Forelimb muscle (tissue), 1 donor: ENCODE data around the gene SERINC3. TPM values are rescaled to one million over a fixed set of nuclear protein-coding genes. Genes with fewer than 3 reads are reported as not detected.
A peak's percentile ranks its signal among the peaks of the same experiment; 100 is the strongest.
"Not testable (repeated sequence)": the region's sequence is repeated elsewhere in the genome, so short reads cannot be mapped to it uniquely, and the experiment has no call there.

ENCODE experiments used
- DNase-seq: peaks from one replicate; pipeline ENCODE4 v3.0.0-alpha.2; 2013; ENCODE audit warnings: low read depth
- polyA plus RNA-seq: library from polyadenylated mRNA; unstranded; fragments of 120-200 nt; gene quantifications from one replicate; pipeline ENCODE4 v1.2.1, GENCODE V29; 2013; ENCODE audit not compliant: insufficient read length

Gene SERINC3
- 52.6 TPM for polyA plus RNA-seq

- DNase-seq = peak; percentile 83
These were observed at the start of gene SERINC3 for GRCh38 chr20:44521484-44522481. Gene SERINC3 (minus strand): TSS chr20:44522070. CDS start chr20:44521951, 119 bp downstream.

GRCh38 chr20:44571362-44571988 lies 49.6 kb upstream of the SERINC3 start:
- no peak for DNase-seq

DNA sequence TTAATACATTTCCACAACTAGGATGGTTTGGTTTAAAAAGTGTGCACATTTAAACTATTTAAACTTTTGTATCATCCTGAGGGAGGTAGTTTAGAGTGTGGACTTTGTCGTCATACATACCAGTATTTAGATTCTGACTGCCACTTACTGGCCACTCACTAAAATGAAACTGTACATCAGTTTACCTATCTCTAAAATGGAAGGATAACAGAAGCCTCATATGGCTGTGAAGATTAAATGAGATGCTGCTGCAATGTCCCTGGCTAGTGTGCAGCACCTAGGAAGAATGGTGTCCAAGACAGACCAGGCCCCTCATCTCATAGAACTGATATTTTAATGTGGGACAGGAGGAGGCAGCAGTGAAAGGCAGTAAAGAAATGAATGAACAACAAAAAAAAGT lies 48.5 kb upstream of the SERINC3 start:
- DNase-seq = no peak

- no peak for DNase-seq
These were observed 44.9 kb upstream of the SERINC3 start for GRCh38 chr20:44566811-44567210.

- DNase-seq = no peak
These were observed 44.1 kb upstream of the SERINC3 start for GRCh38 chr20:44566018-44566417.

DNA sequence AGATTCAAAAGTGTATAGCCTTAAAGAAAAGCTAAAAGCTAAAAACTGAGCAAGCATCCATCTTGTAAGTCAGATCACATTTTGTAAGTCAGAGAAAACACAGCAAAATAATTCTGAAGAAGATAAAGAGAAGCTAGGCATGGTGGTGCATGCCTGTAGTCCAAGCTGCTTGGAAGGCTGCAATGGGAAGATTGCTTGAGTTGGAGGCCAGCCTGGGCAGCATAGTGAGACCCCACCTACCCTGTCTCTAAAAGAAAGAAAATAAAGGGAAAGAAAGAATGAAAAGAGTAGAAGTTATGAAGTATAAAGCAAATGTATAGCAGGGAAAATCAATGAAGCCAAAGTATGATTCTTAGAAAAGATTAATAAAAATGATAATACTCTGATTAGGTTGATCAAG lies 40.0 kb upstream of the SERINC3 start:
- no peak for DNase-seq

- DNase-seq = not testable (repeated sequence)
These were observed 38.9 kb upstream of the SERINC3 start for GRCh38 chr20:44560818-44561217.

- no peak for DNase-seq
These were observed 38.4 kb upstream of the SERINC3 start for GRCh38 chr20:44560229-44560628.

GRCh38 chr20:44559302-44559701 lies 37.4 kb upstream of the SERINC3 start:
- DNase-seq = no peak

DNA sequence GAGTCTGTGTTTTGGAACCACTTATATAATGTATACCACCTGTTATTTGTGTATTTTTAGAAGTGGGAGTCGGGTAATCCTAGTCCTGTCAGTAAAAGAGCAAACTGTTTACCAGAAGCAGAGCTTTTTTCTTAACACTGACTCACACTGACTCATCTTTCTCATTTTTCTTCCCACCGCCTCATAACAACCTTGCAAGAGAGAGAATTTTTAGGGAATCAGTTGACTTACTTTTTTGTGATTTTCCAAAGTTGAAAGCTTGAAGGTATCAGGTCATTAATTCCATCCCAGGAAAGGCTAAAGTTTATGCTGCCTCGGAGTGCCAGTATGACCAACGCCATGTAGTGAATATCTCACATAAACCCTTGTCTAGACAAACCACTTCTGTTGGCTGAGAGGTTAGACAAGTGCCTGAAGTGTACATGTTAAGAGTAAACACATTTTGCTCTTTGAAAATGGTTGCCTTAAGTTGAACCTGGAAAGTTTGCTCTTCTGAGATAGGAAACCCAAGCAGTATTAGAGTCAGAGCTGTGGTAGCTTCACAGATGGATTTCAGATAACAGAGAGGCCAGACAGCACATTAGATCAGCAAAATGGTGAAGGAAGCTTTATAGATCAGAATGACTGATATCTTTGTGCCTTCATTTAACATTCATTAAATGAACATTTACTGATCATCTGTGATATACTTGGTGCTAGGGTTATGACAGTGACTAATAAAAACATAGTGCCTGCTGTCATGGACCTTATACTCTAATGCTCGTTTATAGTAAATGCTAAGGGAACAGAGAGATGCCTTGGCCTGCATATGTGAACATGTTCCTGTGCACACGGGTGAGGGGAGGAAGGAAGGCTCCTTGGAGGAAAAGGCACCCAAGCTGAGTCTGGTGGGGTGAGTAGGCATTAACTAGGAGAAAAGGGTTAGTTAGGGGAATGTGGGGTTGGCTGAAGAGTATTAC lies 31.4 kb upstream of the SERINC3 start:
- no peak for DNase-seq

- DNase-seq = no peak
These were observed 30.7 kb upstream of the SERINC3 start for GRCh38 chr20:44552568-44552949.

- no peak for DNase-seq
These were observed 30.2 kb upstream of the SERINC3 start for GRCh38 chr20:44552050-44552449.

DNA sequence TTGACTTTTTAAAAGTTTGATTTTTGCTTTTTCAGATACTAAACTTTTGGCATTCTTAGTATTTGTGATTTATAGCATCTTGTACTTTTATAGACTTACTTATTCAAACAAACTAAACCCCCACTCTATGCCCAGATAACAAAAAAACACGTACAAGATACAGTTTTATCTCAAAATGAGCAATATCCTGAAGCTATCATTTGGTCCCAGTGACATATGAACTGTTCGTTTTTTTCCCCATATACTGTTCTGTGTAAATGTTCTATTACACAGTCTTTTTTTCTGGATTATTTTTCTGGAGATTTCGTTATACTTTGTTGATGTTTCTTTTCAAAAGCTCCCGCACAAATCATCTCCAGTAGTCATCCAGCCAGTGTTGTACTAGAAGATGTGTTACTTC lies 27.3 kb upstream of the SERINC3 start:
- DNase-seq = no peak

- DNase-seq = no peak
These were observed 25.5 kb upstream of the SERINC3 start for GRCh38 chr20:44547419-44547818.

DNA sequence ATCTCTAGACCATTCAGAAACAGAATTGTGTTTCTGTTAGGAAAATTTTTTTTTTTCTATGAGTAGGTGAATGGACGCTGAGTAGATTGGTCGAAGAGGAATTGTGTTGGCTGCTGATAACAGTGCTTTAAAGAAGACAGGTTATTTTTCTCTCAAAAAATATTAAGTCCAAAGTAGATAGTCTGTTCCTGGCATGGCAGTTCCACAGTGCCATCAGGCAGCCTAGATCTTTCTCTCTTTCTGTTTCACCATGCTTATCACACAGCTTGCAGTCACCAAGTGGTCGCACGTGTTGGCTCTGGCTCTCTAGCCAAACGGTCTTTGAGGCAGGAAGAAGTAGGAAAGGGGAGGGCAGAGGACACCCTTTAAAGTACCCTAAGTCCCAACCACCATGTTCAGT lies 22.4 kb upstream of the SERINC3 start:
- DNase-seq = no peak

GRCh38 chr20:44543358-44543757 lies 21.5 kb upstream of the SERINC3 start:
- no peak for DNase-seq

- DNase-seq = no peak
These were observed 21.0 kb upstream of the SERINC3 start for GRCh38 chr20:44542890-44543289.

DNA sequence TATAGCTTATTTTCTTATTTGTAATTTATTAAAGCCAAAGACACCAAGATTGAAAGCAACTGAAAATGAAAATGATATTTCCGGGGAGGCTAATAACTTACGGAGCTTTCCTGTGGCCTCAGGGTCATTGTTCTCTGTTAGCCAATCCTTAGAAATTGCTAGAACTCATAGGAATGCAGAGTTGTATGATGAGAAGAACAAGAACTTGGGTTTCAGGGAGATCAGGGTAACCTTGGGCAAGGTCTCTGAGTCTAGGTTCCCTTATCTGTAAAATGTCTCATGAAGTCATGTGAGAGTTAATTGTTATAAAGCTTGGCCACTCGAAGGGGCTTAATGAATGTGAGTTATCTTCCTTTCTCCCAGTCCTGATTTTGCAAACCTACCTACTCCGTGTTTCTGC lies 20.1 kb upstream of the SERINC3 start:
- DNase-seq = no peak

- no peak for DNase-seq
These were observed 19.0 kb upstream of the SERINC3 start for GRCh38 chr20:44540834-44541233.

DNA sequence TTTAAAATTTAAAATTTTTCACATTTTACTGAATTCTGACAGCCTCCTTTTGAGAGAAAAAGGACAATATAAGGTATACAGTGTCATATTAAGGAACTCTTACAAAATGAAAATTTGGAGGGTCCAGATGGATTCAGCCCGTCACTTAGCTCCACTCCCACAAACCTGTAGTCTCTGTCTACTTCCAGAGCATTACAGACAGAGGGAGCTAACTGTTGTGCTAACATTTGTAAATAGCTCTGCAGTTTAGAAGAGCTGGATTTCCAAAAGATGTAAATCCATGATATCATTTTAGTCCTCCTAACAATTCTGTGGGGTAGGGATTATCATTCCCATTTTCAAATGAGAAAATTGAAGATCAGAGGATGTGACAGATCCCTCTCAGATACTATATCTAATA lies 16.1 kb upstream of the SERINC3 start:
- DNase-seq = no peak

GRCh38 chr20:44536175-44536574 lies 14.3 kb upstream of the SERINC3 start:
- DNase-seq = no peak

DNA sequence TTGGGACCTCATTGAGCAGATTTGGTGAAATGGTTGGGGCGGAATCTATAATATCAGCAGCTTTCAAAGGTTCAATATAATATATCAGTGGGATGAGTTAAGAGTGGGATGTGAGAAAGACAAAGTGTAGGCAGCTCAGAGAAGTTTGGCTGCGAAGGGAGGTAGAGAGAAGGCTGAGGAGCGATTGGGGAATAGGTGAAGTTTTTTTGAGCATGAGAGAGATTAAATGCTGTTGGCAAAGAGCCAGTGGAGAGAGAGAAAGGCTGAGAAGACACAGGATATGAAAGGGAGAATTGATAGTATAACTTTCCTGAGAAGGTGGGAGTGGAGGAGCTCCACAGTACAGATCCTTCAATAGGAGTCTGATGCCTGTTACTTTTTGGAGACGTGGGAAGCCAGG lies 12.1 kb upstream of the SERINC3 start:
- DNase-seq = no peak
